ENCODE data around the gene TWF2.

TWF2 gene

DNA sequence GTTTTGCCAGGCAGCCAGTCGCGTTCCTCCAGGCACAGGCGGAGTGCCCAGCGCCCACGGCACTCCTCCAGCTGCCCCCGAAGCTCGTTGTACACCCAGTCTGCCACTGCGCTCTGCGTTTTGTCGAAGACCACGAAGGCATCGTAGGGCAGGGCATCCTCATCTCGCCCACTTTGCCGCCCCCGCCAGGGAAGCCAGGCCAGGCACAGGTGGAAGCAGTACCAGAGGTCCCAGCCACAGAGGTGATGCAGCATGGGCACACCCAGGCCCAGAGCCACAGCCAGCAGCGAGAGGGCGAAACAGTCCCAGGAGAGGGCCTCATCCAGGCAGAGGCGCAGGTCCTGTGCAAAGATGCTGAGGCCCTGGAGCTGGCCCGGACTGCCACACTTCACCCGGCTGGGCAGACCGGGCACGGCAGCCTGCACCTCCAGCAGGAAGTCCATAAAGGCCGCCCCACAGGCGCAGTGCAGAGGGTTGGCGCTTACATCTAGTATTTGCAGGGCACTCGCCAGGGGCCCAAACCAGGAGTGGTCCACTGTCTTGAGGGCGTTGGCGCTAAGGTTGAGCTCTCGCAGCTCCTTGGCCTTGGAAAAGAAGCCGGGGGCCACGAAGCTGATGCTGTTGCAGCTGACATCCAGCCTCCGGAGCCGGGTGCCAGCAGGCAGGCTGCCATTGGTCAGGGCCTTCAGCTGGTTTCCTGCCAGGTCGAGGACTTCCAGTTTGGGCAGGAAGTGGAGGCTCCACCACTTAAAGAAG, 17.2 kb downstream of the TWF2 start:
- no peak for DNase-seq

DNA sequence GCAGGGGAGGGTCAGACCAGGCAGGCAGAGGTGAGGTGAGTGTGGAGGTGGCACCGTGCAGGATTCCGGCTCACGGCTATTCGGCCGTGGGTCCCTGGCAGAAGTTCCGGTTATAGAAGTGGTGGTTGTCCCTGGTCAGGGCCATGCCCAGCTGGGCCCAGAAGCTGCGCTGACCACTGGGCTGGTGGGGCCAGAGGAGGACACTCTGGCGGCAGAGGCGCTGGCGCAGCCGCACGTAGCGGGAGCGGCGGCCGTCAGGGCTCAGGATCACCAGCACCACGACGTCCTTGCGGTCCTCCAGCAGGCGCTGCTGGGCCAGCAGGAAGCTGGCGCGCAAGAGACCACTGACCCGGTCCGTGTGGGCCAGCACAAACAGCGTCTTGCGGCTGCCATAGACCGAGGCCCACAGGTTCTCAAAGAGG, 17.8 kb downstream of the TWF2 start:
- DNase-seq: no peak

DNA sequence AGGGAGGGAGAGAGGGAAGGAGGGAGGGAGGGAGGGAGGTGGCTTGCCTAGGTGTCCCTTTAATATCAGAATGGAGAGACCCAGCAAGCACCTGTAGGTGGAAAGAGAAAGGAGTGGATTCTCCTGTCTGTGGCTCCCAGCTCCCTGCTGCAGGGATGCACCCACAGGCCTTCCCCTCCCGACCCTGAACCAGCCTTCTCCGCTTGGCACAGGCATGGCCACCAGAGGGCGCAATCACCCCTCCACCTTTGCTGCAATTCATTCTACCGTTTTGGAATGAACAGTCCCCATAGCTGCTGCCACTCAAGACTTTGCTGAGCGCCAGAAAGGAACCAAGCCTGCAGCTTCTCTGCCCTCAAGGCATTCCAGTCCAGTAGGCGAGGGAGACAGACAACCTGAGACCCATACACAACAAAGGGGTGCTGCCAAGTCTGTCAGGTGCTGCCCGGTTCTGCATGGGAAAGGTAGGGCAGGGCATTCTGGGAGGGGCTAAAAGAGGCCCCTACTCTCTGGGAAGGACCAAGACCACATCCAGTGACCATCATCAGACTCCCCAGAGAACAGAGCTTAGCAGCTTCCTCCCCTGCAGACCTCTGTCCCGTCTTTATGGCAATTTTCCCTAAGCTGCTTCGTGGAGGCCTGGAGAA, 18.5 kb downstream of the TWF2 start:
- DNase-seq: peak; percentile 41 to 87

DNA sequence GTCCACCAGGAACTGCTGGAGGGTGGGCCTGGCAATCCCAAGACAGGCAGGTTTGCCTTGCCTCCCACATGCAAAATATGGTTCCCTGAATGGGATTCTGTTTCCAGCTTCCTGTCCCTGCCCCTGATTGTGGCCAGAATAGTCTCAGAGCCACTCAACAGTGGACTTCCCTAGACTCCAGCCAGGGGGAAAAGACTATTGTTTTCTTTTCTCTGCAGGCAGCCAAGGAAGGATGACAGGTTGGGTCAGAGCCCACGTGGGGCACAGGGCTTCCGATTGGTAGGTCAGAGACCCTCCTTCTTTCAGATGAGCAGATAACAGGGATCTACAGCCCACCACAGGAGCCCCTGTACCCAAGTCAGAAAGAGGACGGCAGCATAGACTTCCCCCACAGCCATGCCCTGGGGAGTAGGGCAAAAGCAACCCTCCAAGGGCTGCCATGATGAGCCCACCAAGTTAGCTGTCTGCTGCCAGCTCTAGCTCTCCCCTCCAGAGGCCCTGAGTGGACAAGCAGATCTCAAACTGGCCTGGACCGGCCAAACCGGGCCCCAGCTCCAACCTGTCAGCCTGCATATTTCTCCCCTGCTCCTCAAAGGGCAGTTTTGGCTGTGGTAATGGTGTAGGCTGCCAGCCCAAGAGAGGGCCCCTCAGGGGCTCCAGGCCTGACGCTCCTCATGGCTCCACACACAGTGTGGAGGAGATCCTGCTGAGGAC, 19.9 kb downstream of the TWF2 start:
- no peak for DNase-seq

DNA sequence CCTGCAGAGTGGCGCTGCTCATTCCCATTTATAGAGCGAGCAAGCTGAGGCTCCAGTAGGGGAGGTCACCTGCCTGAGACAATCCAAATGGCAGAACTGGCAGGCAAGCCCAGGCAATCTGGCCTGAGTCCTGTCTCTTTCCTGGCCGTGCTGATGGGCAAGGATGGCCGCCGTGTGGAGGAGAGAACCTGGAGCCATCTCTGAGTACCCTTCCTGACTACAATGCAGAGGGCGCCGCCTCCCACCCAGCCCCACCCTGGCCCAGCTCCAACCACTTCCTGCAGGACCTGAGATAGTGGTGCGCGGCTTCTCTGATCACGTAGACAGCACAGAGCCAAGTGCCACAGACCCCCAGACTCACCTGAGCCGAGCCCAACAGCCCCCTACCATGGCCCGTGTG, 20.5 kb downstream of the TWF2 start:
- no peak for DNase-seq

DNA sequence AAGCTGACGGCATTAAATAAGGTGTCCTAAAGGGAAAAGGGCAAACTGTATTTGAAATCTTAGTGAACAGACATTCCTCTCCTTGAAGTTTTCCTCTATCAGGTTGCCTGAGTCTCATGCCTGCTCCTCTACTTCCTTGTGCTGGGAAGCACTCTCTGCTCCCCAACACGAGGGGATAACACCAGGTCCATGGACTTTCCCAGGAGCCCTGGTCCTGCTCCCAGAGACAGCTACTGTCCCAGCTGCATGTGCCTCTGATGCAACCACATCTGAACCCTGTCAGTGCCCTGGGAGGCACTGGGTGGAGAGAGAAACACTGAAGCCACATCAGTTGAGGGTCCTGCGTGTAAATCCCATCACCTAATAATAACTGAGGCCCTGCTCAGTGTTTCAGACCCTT, 20.9 kb downstream of the TWF2 start:
- DNase-seq: no peak

DNA sequence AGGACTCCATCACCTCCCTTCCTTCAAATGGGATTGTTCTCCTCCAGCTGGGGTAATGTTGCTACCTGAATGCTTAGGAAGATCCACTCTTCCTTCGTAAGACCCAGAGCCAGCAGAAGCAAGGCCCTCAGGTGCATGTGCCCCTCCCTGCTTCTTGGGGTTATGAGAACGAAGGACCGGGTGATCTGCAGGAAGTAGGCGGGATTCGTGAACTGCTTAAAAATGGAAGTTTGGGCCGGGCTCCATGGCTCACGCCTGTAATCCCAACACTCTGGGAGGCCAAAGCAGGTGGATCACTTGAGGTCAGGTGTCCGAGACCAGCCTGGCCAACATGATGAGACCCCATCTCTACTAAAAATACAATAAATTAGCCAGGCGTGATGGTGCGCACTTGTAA, 21.6 kb downstream of the TWF2 start:
- no peak for DNase-seq

DNA sequence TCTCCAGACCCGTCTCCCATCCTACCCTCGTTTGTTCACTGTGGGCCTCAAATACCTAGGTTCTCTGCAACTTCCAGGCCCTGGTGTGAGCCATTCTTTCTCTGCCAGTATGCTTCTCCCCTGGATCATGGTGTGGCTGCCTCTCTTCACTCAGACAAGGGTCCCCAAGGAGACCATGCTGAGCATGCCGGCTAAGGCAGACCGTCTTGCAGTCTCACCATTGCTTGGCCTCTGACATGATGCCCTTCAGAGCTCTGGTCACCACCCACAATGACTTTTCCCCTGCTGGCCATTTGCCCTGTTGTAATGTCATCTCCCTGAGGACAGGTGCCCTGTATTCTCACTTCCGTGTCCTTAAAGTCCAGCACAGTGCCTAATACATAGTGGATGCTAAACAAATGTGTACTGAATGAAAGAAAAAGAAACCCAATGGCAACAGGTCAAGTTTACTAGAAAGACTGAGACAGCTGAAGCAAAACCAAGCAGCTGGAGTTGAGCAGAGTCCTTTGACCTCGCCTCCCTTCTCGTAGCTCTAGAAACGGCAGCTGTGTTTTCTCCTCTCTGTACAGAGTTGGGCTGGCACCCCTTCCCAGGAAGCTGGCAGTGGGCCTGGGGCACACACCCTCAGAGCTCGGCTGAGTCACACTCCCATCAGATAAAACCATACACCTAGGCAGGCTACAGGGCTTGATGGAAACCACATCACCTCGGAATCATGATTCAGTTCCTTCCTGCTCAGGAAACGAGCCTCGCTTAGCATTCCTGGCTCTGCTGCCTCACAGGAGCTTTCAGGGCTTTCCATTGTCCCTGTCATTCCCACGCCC, 22.2 kb downstream of the TWF2 start:
- DNase-seq: no peak

DNA sequence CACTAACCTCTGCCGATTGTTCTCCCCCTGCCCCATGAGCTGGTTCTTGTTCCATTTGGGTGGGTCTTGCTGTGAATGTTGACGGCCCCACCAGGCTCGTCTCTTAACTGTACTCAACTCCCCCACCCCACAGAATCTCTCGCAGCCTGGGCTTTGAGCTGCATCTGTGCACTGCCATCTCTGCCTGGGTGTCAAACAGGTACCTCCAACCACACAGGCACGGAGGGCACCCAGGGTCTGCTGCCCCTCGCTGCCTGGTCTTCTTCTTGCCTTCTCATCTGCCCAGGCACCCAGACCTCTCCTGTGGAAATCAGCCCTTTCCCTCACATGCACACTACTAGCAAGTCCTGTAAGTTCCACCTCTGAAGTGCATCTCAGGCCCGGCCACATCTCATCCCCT, 23.6 kb downstream of the TWF2 start:
- DNase-seq: no peak

- no peak for DNase-seq
These were observed 25.1 kb downstream of the TWF2 start for GRCh38 chr3:52213901-52214300.

DNA sequence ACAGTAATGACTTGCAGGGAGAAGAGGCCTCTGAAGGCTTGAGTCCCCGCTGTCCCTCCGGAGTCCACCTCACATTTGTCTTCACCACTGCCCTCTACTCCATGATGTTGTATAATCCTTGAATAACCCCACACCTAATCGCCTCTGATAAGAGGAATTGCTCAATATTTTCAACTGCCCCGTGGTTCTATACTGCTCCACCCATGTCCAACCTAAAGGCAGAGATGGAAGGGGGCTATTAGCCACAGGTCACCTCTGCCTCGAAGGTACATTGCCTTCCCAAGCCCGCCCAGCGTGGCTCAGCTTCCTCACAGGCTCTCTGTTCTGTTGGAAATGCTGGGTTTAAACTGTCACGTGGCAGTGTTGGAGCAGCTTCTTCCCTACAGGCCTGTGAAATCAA, 26.0 kb downstream of the TWF2 start:
- DNase-seq: no peak

GRCh38 chr3:52211268-52211891, 27.6 kb downstream of the TWF2 start:
- no peak for DNase-seq

DNA sequence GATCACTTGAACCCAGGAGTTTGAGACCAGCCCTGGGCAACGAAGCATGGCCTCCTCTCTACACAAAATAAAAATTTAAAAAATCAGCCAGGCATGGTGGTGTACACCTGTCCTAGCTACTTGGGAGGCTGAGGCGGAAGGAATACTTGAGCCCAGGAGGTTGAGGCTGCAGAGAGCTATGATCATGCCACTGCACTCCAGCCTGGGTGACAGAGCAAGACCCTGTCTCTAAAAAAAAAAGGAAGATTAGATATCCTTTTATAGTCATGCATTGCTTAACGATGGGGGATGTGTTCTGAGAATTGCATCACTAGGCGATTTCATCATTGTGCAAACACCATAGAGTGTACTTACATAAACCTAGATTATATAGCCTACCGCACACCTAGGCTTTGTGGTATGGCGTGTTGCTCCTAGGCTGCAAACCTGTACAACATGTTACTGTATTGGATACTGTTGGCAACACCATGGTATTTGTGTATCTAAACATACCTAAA, 28.4 kb downstream of the TWF2 start:
- DNase-seq: no peak

DNA sequence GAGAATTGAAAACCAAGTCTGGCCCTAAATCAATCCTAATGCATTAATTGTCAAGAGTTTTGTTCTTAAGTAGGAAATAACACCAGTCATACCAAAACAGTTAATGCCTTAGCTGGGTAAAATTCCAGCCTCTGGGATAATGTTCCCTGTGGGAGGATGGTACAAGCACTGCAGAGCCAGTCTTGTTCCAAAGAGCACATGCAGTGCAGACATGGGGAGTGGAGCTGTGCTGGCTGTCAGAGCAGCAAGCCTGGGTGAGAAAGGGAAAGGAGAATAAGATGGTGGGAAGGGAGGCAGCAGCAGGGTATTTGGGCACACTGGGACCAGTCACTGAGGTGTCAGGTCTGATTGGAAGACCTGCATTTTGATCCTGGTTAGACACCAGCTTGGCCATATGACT, 28.9 kb downstream of the TWF2 start:
- no peak for DNase-seq

GRCh38 chr3:52208556-52208955, 30.4 kb downstream of the TWF2 start:
- no peak for DNase-seq

GRCh38 chr3:52205727-52206372, 33.1 kb downstream of the TWF2 start:
- DNase-seq: no peak

DNA sequence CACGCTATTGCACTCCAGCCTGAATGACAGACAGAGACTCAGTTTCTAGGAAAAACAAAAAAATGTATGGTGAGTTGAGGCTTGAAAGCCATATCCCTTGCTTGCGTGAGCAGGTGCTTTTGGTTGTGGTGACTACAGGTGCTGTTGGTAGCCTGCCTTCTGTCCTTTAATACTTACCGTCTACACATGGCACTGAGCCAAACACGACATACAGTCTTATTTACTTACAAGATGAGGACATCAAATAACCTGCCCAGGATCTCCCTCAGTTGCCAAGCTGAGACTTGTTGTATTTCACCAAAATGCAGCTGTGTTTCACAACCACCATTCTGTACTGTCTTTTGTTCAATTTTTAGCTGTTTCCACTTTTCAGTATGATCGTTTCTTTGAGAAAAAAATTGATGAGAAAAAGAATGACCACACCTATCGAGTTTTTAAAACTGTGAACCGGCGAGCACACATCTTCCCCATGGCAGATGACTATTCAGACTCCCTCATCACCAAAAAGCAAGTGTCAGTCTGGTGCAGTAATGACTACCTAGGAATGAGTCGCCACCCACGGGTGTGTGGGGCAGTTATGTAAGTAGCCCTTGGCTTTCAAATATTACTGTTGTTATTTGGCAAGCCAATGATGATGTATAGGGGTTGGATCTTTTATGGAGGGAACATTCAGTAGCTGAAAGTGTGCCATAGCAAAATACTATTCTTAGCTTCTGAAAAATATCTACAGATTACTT, 34.5 kb downstream of the TWF2 start:
- no peak for DNase-seq

DNA sequence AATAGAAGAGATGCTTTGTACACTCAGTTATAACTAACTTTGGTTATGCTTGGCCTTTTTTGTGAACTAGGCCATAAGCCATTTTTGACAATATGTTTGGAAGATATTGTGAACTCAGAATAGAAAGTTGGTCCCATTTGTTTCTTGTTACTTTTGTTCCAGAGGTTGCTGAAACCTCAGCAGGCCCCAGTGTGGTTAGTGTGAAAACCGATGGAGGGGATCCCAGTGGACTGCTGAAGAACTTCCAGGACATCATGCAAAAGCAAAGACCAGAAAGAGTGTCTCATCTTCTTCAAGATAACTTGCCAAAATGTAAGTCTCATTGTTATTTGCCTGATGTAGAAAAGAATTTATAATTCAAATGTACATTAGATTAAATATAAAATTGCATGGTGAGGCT, 35.3 kb downstream of the TWF2 start:
- DNase-seq: no peak

DNA sequence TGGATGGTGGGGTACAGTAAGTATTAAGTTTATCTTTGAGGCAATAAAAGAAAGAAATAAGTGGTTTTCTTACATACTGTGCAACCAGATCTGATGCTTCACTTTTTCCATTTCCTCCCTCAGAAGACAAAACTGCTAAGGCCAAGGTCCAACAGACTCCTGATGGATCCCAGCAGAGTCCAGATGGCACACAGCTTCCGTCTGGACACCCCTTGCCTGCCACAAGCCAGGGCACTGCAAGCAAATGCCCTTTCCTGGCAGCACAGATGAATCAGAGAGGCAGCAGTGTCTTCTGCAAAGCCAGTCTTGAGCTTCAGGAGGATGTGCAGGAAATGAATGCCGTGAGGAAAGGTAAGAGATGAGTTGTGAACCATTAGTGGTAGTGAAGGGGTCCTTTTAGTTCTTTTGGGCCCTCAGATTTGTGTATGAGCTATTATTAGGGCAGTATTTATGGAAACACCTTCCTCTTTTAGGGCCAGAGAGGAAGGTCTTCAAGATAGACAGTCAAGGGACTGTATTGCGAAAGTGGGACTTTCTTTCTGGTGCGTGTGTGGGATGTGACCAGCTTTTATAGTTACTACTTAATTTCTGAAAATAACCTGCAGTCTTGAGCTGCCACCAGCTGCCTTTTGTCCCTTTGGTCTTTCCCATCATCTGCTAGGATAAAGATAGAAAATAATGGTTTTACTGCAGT, 36.4 kb downstream of the TWF2 start:
- DNase-seq: no peak

GRCh38 chr3:52200981-52201679, 37.8 kb downstream of the TWF2 start:
- no peak for DNase-seq
